Measurements from ENCODE around the gene LMNA.
A peak's percentile ranks its signal among the peaks of the same experiment; 100 is the strongest.
"Not testable (repeated sequence)": the region's sequence is repeated elsewhere in the genome, so short reads cannot be mapped to it uniquely, and the experiment has no call there.

LMNA gene

DNA sequence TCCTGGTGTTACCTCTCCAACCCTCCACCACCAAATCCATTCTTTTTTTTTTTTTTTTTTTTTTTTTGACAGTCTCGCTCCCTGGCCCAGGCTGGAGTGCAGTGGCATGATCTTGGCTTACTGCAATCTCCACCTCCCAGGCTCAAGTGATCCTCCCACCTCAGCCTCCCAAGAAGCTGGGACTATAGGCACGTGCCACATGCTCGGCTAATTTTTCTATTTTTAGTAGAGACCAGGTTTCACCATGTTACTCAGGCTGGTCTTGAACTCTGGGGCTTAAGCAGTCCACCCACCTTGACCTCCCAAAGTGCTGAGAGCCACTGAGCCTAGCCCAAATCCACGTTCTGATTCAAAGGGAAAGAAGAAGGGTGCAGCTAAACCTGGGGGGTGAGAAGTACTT is 6.5 kb downstream of the LMNA start:
- not testable (repeated sequence) for DNase-seq (ENCODE audit: low read depth in 2 of 3, low spot score in 1 of 3)

DNA sequence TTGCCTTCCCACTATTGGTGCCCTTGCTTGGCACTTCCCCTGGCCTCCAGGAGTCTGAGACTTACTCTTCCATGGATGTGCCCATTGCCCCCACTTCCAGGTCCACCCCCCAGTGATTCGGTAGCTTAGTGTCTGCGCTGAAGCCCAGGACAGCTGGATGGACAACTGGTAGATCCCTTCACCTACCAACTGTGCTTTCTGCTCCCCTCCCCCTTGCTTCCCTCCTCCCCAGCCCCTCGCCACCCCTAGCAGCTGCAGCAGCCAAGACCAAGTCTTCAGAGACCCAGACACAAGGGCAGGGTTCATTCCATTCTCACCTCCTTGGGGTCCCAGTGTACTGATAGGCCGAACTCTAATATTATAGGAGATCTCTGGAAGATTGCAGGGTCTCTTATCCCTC is 6.9 kb downstream of the LMNA start:
- DNase-seq (ENCODE audit: low read depth in 2 of 3, low spot score in 1 of 3): no peak

DNA sequence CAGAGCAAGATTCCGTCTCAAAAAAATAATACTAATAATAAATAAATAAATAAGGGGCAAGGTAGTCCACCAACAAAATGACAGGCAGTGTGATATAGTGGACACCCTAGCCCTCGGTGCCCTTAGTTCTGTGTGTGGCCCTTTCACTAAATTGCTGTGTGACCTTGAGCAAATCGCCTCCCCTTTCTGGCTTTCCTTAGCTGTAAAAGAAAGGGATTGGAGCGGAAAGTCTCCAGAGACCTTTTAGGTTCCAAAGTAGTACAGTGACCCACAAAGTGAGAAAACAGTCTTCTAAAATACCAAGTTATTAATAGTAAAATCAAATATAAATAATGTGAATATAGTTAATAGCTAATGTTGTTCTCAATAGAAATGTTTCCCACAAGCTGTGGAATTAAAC is 7.6 kb downstream of the LMNA start:
- no peak for DNase-seq (ENCODE audit: low read depth in 2 of 3, low spot score in 1 of 3)

DNA sequence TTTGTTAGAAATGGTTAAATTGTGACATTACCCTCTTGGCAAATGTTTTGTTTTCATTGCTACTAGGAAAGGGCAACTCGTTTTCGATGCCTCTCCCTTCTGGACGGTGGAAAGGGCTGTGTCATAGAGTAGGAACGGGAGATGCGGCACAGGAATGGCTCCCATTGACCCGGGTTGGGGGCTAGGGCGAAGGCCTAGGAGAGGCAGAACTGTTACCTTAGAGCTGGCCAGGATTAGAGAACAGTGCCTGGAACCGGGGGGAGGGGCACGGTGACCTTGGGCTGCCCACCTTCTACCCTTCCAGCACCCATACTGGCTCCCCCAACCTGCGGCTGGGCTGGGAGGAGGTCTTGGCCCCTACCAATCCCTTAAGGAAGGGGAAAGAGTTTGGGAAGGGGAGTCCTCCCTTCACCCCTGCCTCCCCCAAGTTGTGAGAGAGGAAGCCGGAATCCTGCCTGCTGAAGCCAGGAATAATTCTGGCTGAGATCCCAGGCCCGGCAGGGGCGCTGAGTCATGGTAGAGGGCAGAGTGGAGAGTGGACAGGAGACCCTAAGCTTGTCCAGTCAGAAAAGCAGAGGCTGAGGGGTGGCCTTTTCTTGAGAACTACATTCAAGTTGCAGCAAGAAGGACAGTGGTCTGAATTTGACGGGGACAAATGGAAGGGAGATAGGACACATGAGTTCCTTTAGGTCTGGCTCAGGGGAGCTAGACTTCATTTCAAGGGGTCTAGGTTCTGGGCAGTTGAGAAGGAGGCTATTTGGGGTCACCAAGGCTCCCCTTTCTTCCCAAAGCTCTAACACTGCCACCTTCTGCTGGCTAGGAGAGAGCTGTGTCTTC is 8.2 kb downstream of the LMNA start:
- no peak for DNase-seq (ENCODE audit: low read depth in 2 of 3, low spot score in 1 of 3)

DNA sequence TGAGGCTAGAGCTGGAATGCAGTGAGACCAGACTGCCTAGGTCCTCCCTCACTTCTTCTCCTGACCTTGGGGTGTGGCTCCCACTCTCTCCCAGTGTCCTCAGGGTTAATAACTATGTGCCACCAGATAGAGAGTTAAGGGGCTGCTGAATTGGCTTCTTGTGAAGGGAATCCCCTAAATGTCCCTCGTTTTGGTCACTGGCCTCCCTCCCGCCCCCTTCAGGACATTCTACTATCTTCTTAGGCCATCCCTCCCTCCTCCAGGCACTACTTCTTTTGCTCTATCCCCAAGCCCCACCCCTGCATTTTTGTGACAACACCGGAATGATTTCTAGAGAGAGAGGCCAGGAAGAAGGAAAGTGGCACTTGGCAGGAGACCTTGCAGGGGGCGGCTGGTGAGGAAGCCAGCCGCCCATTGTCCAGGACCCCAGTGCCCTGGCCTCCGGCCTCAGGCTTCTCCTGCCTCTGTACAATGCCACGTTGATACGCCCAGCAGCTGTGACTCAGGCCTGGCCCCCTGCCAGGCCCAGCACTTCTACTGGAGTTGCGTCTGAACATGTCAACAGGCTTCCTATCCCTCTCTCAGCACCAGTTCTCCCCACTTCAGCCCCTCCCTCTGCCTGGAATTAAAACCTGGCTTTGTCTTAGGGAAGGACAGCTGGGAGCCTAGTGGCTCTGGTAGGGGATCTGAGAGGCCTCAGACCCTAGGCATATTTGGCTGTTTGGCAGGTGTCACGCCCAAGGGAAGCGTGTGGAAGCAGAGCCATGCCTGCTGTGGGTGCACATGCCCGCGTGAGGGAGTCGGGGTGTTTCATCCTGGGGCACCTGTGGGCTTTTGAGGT is 9.1 kb downstream of the LMNA start:
- DNase-seq (ENCODE audit: low read depth in 2 of 3, low spot score in 1 of 3): no peak

DNA sequence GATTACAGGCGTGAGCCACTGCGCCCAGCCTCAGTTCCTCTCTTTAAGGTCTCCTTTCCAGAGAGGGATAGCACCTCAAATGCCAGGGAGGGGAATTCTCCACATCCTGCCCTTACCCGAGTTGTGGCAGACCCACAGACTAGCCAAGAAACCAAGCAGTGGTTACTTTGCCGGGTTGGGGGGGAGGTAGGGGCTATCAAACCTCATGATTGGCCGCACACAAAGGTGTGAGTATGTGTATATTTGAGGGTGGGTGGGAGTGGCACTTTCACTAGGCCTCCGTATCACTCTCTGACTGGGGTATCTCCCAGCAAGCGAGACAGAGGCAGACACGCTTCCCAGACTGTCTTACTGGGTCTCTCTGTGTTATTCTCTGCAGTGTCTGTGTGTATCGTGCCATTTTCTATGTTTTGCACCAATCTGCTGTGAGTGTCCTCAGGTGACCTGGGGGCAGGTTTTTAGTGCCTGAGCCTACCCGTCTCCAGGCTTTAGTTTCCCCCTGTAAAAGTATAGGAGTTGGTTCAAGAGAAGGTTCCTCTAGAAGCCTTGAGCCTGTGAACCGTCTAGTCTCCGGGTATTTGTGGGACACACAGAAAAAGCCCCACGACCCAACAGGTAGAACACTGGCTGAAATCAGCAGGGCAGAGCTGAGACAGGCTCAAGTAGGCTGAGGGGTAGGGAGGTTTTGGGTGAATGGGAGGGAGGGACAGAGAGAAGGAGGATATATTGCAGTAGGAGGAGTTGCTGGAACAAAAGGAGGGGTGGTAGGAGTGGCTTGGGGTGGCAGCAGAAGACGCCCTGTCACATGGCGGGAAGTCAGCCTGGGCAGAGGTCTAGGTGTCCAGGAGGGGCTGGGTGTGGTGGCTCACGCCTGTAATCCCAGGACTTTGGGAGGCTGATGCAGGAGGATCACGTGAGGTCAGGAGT is 10.3 kb downstream of the LMNA start:
- no peak for DNase-seq (ENCODE audit: low read depth in 2 of 3, low spot score in 1 of 3)

DNA sequence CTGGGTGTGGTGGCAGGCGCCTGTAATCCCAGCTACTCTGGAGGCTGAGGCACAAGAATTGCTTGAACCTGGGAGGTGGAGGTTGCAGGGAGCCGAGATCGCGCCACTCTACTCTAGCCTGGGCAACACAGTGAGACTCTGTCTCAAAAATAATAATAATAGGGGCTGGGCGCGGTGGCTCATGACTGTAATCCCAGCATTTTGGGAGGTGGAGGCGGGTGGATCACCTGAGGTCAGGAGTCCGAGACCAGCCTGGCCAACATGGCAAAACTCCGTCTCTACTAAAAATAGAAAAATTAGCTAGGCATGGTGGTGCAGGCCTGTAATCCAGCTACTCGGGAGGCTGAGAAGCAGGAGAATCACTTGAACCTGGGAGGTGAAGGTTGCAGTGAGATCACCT is 11.0 kb downstream of the LMNA start:
- not testable (repeated sequence) for DNase-seq (ENCODE audit: low read depth in 2 of 3, low spot score in 1 of 3)

DNA sequence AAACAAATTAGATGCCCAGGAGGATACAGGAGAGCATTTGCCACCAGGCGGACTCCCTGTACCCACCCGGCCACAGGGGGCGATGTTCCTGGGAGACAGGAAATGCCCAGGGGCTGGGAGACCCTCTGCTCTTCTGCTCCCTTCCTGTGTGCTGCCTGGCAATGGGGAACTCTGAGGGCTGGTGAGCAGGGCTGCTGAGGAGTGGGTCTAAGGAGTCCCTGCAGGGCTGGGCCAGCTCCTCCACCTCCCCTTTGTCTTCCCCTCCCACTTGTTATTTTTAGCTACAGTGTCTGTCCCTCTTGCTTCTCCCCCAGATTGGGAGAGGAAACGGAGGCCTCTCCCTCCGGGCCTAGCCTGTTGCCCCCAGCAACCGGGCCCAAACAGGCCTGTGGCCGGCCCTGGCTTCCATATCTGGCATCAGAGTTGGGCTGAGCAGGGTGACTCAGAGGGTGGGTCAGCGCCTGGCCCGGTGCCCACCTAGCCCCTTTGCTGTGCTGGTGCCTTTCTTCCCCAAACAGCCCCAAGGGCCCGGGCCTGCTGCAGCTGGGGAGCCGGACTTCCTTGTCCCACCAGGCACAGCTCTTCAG is 11.6 kb downstream of the LMNA start:
- DNase-seq (ENCODE audit: low read depth in 2 of 3, low spot score in 1 of 3): peak in 1 of 3 donors; percentile 57

DNA sequence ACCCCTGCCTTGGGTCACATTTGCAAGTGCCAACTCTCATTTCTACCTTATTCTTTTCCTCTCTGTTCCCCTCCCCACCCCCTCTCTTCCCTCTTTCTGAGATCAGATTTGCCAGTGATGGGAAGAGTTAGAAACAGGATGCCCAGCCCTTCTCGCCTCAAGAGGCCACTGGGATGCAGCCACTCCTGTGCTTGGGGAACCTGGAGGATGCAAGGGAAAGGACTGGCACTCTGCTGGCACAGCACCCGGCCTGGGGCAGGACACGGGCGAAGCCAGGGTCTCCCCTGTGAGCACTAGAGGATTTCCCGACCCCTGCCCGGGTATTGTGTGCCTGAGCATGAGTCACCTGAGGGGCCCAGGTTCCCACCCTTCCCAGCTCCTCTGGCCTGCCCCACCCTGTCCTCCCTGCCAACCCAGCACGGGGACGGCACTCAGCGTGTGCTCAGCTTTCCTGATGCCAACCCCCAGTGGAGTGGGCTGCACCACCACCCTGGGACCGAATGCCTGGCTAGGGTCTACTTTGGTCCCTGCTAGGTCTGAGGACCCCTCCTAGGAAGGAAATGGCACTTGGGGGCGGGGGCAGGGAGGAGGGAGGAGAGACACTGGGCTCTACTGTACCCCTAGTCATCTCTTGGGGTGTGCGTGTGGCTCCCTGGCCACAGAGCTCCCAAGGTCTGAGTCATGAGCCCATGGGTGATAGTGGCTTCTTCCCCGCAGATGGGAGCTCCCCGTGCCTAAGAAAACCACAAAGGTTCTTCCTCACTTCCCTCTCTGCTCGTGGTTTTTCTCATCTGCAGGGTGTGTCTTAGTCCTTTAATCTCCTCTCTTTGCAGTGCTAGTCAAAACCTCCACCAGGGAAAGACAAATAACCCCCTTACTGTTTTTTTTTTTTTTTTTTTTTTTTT is 12.4 kb downstream of the LMNA start:
- DNase-seq (ENCODE audit: low read depth in 2 of 3, low spot score in 1 of 3): peak; percentile 77 to 81 (median 81)

DNA sequence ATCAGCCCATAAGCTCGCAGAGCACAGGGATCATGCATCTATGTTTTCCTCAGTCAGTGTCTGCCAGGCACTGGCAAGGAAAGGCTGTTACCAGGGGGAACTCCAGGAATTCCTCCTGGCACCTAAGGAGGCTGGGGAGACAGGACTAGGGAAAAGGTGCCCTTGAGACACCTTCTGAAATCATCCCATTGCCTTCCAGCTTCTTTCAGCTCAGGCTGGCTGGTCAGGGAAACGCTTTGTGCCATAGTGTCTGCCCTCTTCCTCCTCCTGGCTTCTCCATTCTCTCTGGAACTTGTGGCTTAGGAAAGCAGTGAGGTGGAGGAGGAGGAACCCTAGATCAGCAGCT is 13.8 kb downstream of the LMNA start:
- no peak for DNase-seq (ENCODE audit: low read depth in 2 of 3, low spot score in 1 of 3)

DNA sequence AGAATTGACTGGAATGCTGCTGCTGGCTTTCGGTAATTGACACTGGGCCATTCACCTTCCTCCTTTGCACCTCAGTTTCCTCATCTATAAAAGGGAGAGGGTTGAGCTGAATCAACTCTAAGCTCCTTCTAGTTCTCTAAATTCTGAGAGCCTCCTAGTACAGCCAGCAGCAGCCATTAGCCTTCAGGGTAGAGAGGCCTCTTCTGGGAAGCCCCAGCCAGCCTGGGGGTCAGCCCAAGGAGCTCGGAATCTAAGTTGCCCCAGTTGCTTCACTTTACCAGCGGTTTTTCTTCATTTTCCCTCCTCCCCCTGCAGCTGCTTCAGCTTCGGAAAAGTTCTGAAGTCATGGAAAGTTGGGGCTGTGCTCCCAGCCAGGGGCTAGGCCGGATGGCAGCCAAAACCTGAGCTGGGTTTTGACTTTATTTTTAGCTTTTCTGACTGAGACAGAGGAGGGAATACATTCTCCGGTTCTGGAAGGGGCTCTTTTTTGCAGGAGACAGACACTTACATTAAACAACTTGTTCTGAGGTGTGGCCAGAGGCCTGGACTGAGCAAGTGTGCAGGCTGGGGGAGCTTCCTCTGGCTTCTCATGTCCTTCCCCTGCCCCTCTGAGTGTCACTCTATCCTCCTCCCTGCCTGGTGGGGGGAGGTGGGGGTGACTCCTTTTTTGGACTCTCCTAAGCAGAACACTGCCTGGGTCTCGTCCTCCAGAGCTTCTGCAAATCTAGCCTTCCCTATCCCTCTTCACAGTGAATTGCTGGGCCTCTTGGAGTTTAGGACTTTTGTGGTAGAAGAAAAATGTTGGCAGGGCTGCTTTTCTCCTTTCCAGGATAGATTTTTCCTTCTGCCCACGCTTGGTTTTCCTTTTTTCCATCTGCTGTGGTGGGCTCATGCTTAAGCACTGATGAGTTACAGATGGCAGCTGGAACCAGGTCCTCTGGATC is 14.4 kb downstream of the LMNA start:
- no peak for DNase-seq (ENCODE audit: low read depth in 2 of 3, low spot score in 1 of 3)

DNA sequence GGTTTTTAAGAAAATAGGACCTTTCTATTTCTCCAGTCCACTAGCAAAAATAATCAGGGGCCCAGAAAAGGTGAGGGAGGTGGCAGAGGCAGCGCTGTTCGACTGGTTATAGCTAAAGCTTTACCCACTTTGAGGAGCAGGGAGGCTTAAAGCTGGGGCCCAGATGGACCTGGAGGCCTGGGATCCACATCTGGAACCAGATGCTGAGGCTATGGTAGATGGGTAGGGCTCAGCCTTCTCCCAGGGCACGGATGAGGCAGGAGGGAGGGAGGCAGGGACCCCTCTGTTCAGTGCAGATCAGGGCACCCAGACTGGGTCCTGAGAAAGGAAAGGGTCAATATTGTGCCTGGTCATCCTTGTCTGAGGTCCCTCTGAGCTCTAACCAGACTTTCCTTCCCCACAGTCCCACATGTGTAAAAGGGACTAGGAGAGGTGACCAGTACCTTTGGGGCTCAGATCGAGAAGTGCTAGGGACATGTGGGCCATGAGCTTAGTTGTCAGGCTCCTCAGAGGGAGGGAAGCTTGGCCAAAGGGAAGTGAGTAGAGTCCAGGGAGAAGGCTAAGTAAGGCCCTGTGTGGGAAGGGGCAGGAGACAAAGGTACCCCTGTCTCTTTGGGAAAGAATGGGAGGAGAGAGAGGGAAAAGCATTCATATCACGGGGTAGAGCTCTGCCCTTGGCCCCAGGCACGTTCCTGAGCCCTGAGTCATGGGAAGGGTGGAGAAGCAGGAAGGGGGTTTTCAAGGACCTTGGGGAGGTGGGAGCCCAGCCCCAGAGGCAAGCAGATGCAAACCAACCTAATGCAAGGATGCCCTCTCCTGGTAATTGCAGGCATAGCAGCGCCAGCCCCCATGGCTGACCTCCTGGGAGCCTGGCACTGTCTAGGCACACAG is 15.4 kb downstream of the LMNA start:
- DNase-seq (ENCODE audit: low read depth in 2 of 3, low spot score in 1 of 3): peak; percentile 76 to 92 (median 77)

DNA sequence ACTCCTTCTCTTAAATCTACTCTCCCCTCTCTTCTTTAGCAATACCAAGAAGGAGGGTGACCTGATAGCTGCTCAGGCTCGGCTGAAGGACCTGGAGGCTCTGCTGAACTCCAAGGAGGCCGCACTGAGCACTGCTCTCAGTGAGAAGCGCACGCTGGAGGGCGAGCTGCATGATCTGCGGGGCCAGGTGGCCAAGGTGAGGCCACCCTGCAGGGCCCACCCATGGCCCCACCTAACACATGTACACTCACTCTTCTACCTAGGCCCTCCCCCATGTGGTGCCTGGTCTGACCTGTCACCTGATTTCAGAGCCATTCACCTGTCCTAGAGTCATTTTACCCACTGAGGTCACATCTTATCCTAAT is 16.0 kb downstream of the LMNA start:
- no peak for DNase-seq (ENCODE audit: low read depth in 2 of 3, low spot score in 1 of 3)

DNA sequence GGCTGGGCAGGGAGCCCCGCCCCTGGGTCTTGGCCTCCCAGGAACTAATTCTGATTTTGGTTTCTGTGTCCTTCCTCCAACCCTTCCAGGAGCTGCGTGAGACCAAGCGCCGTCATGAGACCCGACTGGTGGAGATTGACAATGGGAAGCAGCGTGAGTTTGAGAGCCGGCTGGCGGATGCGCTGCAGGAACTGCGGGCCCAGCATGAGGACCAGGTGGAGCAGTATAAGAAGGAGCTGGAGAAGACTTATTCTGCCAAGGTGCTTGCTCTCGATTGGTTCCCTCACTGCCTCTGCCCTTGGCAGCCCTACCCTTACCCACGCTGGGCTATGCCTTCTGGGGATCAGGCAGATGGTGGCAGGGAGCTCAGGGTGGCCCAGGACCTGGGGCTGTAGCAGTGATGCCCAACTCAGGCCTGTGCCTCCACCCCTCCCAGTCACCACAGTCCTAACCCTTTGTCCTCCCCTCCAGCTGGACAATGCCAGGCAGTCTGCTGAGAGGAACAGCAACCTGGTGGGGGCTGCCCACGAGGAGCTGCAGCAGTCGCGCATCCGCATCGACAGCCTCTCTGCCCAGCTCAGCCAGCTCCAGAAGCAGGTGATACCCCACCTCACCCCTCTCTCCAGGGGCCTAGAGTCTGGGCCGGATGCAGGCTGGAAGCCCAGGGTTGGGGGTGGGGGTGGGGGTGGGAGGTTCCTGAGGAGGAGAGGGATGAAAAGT is 20.4 kb downstream of the LMNA start:
- DNase-seq (ENCODE audit: low read depth in 2 of 3, low spot score in 1 of 3): no peak

DNA sequence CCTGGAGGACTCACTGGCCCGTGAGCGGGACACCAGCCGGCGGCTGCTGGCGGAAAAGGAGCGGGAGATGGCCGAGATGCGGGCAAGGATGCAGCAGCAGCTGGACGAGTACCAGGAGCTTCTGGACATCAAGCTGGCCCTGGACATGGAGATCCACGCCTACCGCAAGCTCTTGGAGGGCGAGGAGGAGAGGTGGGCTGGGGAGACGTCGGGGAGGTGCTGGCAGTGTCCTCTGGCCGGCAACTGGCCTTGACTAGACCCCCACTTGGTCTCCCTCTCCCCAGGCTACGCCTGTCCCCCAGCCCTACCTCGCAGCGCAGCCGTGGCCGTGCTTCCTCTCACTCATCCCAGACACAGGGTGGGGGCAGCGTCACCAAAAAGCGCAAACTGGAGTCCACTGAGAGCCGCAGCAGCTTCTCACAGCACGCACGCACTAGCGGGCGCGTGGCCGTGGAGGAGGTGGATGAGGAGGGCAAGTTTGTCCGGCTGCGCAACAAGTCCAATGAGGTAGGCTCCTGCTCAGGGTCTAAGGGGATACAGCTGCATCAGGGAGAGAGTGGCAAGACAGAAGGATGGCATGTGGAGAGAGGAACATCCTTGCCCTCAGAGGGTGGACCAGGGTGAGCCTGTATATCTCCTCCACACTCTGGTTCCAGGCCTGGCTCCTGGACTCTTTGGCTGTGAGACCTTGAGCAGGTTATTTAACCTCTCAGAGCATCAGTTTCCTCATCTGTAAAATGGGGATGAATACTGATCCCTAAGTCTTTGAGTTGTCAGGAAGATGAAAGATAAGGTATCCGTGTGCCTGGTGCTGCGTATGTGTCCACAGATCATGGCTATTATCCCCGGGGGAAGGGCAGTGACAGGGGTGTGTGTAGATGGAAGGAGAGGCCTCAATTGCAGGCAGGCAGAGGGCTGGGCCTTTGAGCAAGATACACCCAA is 21.7 kb downstream of the LMNA start:
- no peak for DNase-seq (ENCODE audit: low read depth in 2 of 3, low spot score in 1 of 3)

DNA sequence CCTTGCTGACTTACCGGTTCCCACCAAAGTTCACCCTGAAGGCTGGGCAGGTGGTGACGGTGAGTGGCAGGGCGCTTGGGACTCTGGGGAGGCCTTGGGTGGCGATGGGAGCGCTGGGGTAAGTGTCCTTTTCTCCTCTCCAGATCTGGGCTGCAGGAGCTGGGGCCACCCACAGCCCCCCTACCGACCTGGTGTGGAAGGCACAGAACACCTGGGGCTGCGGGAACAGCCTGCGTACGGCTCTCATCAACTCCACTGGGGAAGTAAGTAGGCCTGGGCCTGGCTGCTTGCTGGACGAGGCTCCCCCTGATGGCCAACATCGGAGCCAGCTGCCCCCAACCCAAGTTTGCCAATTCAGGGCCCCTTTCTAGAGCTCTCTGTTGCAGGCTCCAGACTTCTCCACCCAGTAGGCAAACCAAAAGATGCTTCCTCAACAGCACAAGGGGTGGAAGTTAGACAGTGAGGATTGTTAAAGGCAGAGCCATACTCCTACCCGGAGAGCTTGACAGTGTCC is 22.5 kb downstream of the LMNA start:
- no peak for DNase-seq (ENCODE audit: low read depth in 2 of 3, low spot score in 1 of 3)

Measured in stimulated activated CD4-positive, alpha-beta T cell treated with anti-CD3 and anti-CD28 coated beads, Interleukin-12 subunit alpha, Interleukin-12 subunit beta, amount 100 ng/mL, for 48 hours (primary cell).